GM12875 (cell line): ENCODE data around the gene DIAPH2.

ENCODE experiments used
- H3K4me3 ChIP-seq: one replicate; pipeline ENCODE4 v1.5.1; 2011; ENCODE audit warnings: low read depth, low read length, control low read depth
- TF ChIP-seq, protein P1 (sequence below): IDR thresholded peaks from 2 replicates; pipeline ENCODE4 v1.5.1; 2011; ENCODE audit warnings: low read depth, mild to moderate bottlenecking, control low read depth, inconsistent platforms, low read length, moderate library complexity, borderline replicate concordance; ENCODE audit not compliant: insufficient read depth

Gene DIAPH2

GRCh38 chrX:96861218-96861617 is 176.6 kb downstream of the DIAPH2 start:
- H3K4me3 ChIP-seq: peak overlapping the region; percentile 16
- TF ChIP-seq, protein P1, sequence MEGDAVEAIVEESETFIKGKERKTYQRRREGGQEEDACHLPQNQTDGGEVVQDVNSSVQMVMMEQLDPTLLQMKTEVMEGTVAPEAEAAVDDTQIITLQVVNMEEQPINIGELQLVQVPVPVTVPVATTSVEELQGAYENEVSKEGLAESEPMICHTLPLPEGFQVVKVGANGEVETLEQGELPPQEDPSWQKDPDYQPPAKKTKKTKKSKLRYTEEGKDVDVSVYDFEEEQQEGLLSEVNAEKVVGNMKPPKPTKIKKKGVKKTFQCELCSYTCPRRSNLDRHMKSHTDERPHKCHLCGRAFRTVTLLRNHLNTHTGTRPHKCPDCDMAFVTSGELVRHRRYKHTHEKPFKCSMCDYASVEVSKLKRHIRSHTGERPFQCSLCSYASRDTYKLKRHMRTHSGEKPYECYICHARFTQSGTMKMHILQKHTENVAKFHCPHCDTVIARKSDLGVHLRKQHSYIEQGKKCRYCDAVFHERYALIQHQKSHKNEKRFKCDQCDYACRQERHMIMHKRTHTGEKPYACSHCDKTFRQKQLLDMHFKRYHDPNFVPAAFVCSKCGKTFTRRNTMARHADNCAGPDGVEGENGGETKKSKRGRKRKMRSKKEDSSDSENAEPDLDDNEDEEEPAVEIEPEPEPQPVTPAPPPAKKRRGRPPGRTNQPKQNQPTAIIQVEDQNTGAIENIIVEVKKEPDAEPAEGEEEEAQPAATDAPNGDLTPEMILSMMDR: no peak

DNA sequence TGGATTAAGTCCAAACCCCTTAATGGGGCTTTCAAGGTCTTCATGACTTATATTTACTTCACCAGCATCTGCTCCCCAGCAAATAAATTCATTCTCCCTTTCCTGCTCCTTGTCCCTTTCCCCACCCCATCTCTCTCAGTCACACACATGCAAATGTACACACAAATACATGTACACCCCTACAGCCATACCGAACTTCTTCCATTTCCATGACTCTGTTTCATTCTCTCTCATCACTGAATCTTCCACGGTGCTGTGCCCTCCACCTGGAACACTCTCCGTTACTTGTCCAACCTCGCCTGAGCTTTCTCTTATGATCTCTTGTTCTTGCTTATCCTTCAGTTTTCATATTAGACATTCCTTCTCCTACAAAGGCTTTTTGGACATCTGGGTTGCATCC is 177.0 kb downstream of the DIAPH2 start:
- H3K4me3 ChIP-seq: no peak overlapping the region
- TF ChIP-seq, protein P1: no peak

GRCh38 chrX:96883608-96884007 is 199.0 kb downstream of the DIAPH2 start, which contains the start of gene RPA4:
RPA4 (plus strand) TSS chrX:96883908; CDS start chrX:96884311, 403 bp downstream.
- no peak within 1 kb of the TSS for H3K4me3 ChIP-seq
- TF ChIP-seq, protein P1: no peak

DNA sequence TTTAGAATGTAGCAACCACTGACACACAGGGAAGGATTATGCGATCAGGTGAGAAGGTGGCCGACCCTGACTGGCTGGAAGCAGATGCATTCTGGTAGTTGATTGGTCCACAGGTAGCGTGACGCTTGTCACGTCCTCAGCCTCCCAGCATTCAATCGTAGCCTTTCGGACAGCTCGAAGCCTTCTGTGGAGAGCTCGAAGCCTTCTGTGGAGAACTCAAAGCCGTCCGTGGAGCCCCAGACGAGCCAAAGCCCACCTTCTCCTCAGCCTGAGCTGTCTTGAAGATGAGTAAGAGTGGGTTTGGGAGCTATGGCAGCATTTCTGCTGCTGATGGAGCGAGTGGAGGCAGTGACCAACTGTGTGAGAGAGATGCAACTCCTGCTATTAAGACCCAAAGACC is 199.4 kb downstream of the DIAPH2 start:
- TF ChIP-seq, protein P1: no peak
- no peak overlapping the region for H3K4me3 ChIP-seq

DNA sequence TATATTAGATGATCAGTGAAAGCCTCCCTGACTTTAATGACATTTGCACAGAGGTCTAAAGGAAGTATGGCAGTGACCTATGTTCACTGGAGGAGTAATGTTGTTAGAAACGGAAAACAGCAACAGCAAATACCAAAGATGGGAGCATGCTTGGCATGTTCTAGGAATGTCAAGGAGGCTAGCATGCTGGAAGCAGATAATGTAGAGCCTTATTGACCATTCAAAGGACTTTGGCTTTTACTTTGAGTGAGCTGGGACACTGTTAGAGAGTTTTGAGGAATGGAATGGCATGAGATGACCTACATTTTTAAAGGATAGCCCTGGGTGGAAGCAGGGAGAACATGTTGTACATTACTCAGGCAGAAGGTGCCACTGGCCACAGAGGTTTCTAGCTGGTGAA is 205.1 kb downstream of the DIAPH2 start:
- TF ChIP-seq, protein P1: no peak
- H3K4me3 ChIP-seq: no peak overlapping the region

DNA sequence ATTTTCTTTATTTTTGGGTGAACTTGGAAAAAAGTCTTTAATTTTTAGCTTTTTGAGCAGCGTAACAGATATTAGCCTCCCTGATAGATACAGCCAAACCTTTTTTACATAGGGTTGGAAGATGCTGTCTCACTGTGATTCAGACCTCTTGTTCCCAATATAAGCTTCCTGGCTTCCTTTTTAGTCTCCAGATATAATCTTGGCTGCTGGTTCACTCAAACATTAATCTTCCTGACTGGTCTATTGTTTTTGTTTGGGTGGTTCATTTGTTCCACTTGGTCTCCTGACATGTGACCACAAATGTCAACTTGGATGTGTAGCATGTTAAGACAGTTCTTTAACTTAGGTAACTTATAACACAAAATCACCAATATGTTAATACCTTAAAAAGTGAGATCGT is 222.1 kb downstream of the DIAPH2 start:
- TF ChIP-seq, protein P1: no peak
- no peak overlapping the region for H3K4me3 ChIP-seq

- no peak overlapping the region for H3K4me3 ChIP-seq
- TF ChIP-seq, protein P1: no peak
Measured at GRCh38 chrX:96907516-96908272, 223.1 kb downstream of the DIAPH2 start.
